ENCODE measurements around the gene AMPD2.

DNA sequence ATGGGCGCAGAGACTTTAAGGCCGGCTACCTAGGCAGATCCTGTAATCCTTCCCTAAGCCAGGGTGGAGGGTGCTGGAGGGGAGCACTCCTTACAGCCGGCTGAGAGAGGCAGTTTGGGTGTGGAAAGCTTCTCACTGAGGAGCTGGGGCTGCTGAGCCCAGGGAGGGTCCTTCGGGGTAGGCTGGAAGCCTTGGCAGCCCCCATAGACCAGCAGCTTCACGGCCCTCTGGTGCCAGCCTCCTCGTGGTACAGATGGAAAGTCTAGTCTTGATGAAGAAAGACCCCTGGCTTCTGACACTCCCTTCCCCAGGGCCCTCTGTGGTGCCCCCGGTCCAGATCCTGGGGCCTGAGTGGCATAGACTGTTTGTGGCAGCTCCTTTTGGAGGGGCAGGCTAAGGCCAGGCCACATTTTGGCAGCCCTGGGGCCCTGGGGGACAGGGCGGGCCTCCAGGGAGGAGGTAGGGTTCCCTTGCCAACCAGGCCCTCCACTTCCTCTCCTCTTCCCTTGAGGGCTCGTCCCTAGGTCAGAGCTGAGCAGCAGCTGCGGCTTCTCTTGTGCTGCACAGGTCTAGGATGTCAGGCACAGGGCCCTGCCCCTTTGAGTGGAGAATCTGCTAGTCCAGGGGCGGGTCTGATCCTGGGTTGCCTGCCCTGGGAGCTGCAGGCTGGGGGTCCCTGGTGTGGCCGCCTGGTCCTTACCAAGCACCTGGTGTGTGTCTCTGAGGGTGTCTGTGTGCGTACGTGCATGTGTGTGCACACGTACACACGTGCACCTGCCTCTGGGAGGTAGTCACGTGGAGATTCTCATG, 4.8 kb downstream of the AMPD2 start:
- TF ChIP-seq EZH2phosphoT487 (IDR thresholded peaks at IDR 0.05; ENCODE audit: insufficient read depth, low read depth) (no peak), EZH2 (IDR thresholded peaks at IDR 0.05; ENCODE audit: insufficient read depth, poor library complexity, severe bottlenecking) (no peak)
